HepG2 (cell line): ENCODE measurements around the gene ALG8. TPM values are rescaled to one million over a fixed set of nuclear protein-coding genes. Genes with fewer than 3 reads are reported as not detected.

ENCODE experiments used
- ATAC-seq: fragments of 200-7000 bp; cut with Tn5 transposase; 3 replicates; pipeline ENCODE4 v1.9.1; 2020; ENCODE audit warnings: mild to moderate bottlenecking, moderate library complexity
- BruUV-seq: library from RNA; stranded (reverse); fragments of 400-500 nt; replicated peaks from 2 replicates; lab custom pipeline; 2021; lab: Mats Ljungman, UMichigan
- CTCF ChIA-PET: fragments of 300-600 bp; formaldehyde crosslinking; extraction: SDS; loops from one replicate; lab custom pipeline; 2021; ENCODE audit warnings: low total read pairs, inconsistent platforms, low intra/inter-chr PET ratio; lab: Yijun Ruan, JAX
- POLR2A ChIA-PET: fragments of 350-600 bp; sonication (Branson Sonifier 250); formaldehyde crosslinking; loops from one replicate; lab custom pipeline; 2020; ENCODE audit warnings: antibody characterized with exemption, inconsistent platforms; lab: Yijun Ruan, JAX
- DNase-seq: peaks from one replicate; pipeline ENCODE4 v3.0.0-alpha.2; 2015; ENCODE audit warnings: low spot score
- FAIRE-seq: peaks from 3 replicates; lab custom pipeline; 2011; peaks lifted over from hg19 to GRCh38; lab: Jason Lieb, UNC
- H2AFZ ChIP-seq: one replicate; pipeline ENCODE4 v1.6.1; 2011; ENCODE audit warnings: low read length, inconsistent platforms
- H3K27ac ChIP-seq: fragments of 300-600 bp; 3 replicates; pipeline ENCODE4 v1.8.0; 2011; ENCODE audit warnings: mixed run types, mild to moderate bottlenecking, mixed read lengths, low read length, inconsistent platforms; ENCODE audit not compliant: insufficient read depth; ENCODE audit errors: extremely low read length
- H3K27me3 ChIP-seq, 2 experiments: fragments of 200-600 bp in 1 of 2; 2 replicates in 1 of 2; 3 replicates in 1 of 2; pipeline versions ENCODE4 v1.6.0 to v1.8.0; 2011; ENCODE audit warnings: low read length in 2 of 2, mild to moderate bottlenecking in 2 of 2, moderate library complexity in 2 of 2, inconsistent platforms in 1 of 2; ENCODE audit not compliant: insufficient read depth in 2 of 2, control insufficient read depth in 1 of 2
- H3K36me3 ChIP-seq, 2 experiments: fragments of 200-600 bp in 1 of 2; replicated peaks in 1 of 2; 2 replicates in 1 of 2; 3 replicates in 1 of 2; pipeline versions ENCODE4 v1.5.1 to v1.8.0; 2011; ENCODE audit warnings: low read length in 2 of 2, inconsistent platforms in 1 of 2; ENCODE audit not compliant: insufficient read depth in 2 of 2, control insufficient read depth in 1 of 2
- H3K4me1 ChIP-seq: 2 replicates; pipeline ENCODE4 v1.5.1; 2012; ENCODE audit warnings: low read length, inconsistent platforms; ENCODE audit not compliant: insufficient read depth
- H3K4me2 ChIP-seq: 2 replicates; pipeline ENCODE4 v1.6.0; 2011; ENCODE audit warnings: low read depth, low read length, inconsistent platforms
- H3K4me3 ChIP-seq, 3 experiments: fragments of 200-600 bp in 1 of 3; sonication (generic), shearing (Covaris generic) in 1 of 3; replicated peaks in 1 of 3; 2 replicates each; pipeline ENCODE4 v1.5.1; 2011 to 2016; ENCODE audit warnings: low read length in 3 of 3, inconsistent platforms in 2 of 3, low read depth in 2 of 3, mild to moderate bottlenecking in 2 of 3, control low read depth in 1 of 3, mixed read lengths in 1 of 3; ENCODE audit not compliant: insufficient read depth in 1 of 3
- H3K79me2 ChIP-seq: one replicate; pipeline ENCODE4 v1.6.1; 2011; ENCODE audit warnings: low read length, inconsistent platforms; ENCODE audit not compliant: insufficient read depth
- H3K9ac ChIP-seq: 2 replicates; pipeline ENCODE4 v1.6.0; 2011; ENCODE audit warnings: mild to moderate bottlenecking, low read depth, low read length, inconsistent platforms; ENCODE audit not compliant: insufficient read depth
- H3K9me3 ChIP-seq: 2 replicates; pipeline ENCODE4 v1.5.1; 2012; ENCODE audit warnings: mild to moderate bottlenecking, low read length
- H4K20me1 ChIP-seq: 2 replicates; pipeline ENCODE4 v1.6.0; 2011; ENCODE audit warnings: inconsistent platforms, mild to moderate bottlenecking, low read length, moderate library complexity; ENCODE audit not compliant: insufficient read depth
- BRF2 ChIP-seq: sonication (generic); formaldehyde crosslinking; IDR thresholded peaks from 2 replicates; pipeline ENCODE4 v1.8.1; 2022; ENCODE audit warnings: mild to moderate bottlenecking, missing genetic modification reagents
- HIVEP1 ChIP-seq: sonication (generic); formaldehyde crosslinking; IDR thresholded peaks from 2 replicates; pipeline ENCODE4 v1.4.0; 2020; ENCODE audit warnings: mild to moderate bottlenecking, missing genetic modification reagents
- MED8 ChIP-seq: sonication (generic); formaldehyde crosslinking; IDR thresholded peaks from 2 replicates; pipeline ENCODE4 v1.8.1; 2023; ENCODE audit warnings: mild to moderate bottlenecking, missing genetic modification reagents; ENCODE audit not compliant: insufficient replicate concordance
- NFYC ChIP-seq: IDR thresholded peaks from 2 replicates; pipeline ENCODE4 v1.6.1; 2016; ENCODE audit warnings: missing genetic modification reagents, missing compliant biosample characterization
- NR3C1 ChIP-seq: sonication (generic); formaldehyde crosslinking; IDR thresholded peaks from 2 replicates; pipeline ENCODE4 v1.4.0; 2020; ENCODE audit warnings: missing genetic modification reagents
- SOX13 ChIP-seq, 3 experiments: fragments of 450-650 bp in 1 of 3; sonication (generic) in 1 of 3; formaldehyde crosslinking in 1 of 3; IDR thresholded peaks in 2 of 3; conservative IDR thresholded peaks in 1 of 3; 2 replicates each; pipeline versions ENCODE4 v1.5.0 to v1.6.1; 2016 to 2020; ENCODE audit warnings: antibody characterized with exemption in 1 of 3, mild to moderate bottlenecking in 1 of 3, missing compliant biosample characterization in 1 of 3, missing genetic modification reagents in 1 of 3, moderate library complexity in 1 of 3
- ZBTB14 ChIP-seq: sonication (generic); formaldehyde crosslinking; IDR thresholded peaks from 2 replicates; pipeline ENCODE4 v1.4.0; 2020; ENCODE audit warnings: missing genetic modification reagents
- ZFP91 ChIP-seq: sonication (generic); formaldehyde crosslinking; IDR thresholded peaks from 2 replicates; pipeline ENCODE4 v1.9.0; 2022; ENCODE audit warnings: missing genetic modification reagents, mild to moderate bottlenecking, borderline replicate concordance
- ZNF160 ChIP-seq: sonication (generic); formaldehyde crosslinking; IDR thresholded peaks from 2 replicates; pipeline ENCODE4 v1.8.0; 2022; ENCODE audit warnings: mild to moderate bottlenecking, inconsistent platforms, missing genetic modification reagents
- ZNF232 ChIP-seq: sonication (generic); formaldehyde crosslinking; IDR thresholded peaks from 2 replicates; pipeline ENCODE4 v1.4.0; 2020; ENCODE audit warnings: missing genetic modification reagents, borderline replicate concordance
- ZNF33B ChIP-seq: sonication (generic); formaldehyde crosslinking; IDR thresholded peaks from 2 replicates; pipeline ENCODE4 v1.5.1; 2020; ENCODE audit warnings: mild to moderate bottlenecking, missing genetic modification reagents
- ZNF543 ChIP-seq: sonication (generic); formaldehyde crosslinking; IDR thresholded peaks from 2 replicates; pipeline ENCODE4 v1.4.0; 2020; ENCODE audit warnings: mild to moderate bottlenecking, missing genetic modification reagents
- ZNF800 ChIP-seq: sonication (generic); formaldehyde crosslinking; IDR thresholded peaks from 2 replicates; pipeline ENCODE4 v1.4.0; 2020; ENCODE audit warnings: missing genetic modification reagents
- in situ Hi-C: cut with HindIII; loops from 2 replicates; pipeline ENCODE4 v1.10.0; 2017; ENCODE audit warnings: low pct_unique_long_range_greater_than_20kb; ENCODE audit not compliant: extremely low pct_ligation_motif_present
- intact Hi-C: fragments of 100-400 bp; cut with micrococcal nuclease; formaldehyde crosslinking; loops from one replicate; pipeline ENCODE4 v1.10.0; 2022; ENCODE audit not compliant: unreplicated experiment
- polyA plus RNA-seq, 8 experiments: library from polyadenylated mRNA; depleted of rRNA in 3 of 8; stranded (reverse) in 7 of 8; unstranded in 1 of 8; fragments of >200 nt; fragmentation: Illumina TruSeq in 4 of 8; extraction: Trizol in 4 of 8; gene quantifications; 2 replicates each; pipeline versions ENCODE4 v1.2.1 to v1.2.3, GENCODE V29; 2011 to 2016; ENCODE audit warnings: low read depth in 4 of 8, missing spikeins in 1 of 8, mixed read lengths in 1 of 8; ENCODE audit not compliant: insufficient read depth in 1 of 8
- total RNA-seq, 5 experiments: library from RNA; depleted of rRNA; stranded (reverse); fragments of >200 nt; fragmentation: Illumina TruSeq; extraction: Trizol; gene quantifications; 2 replicates each; pipeline ENCODE4 v1.2.3, GENCODE V29; 2016; ENCODE audit warnings: low read depth in 1 of 5

ALG8 gene
- total and polyA plus RNA-seq, 2 of the 13 experiments (the other 11 are each of a cell fraction or from before 2014, with no cell fraction given): 75.8 to 88.0 TPM

- TF ChIP-seq NR3C1 (no peak), ZNF543 (CRISPR knock-in tag) (peak; percentile 63; the same call in 1 of the 2 replicates), NFYC (CRISPR knock-in tag) (no peak), ZFP91 (CRISPR knock-in tag) (peak; percentile 68), SOX13 (IDR thresholded peaks at IDR 0.05) (peak; percentile 89), SOX13 (CRISPR knock-in tag; conservative IDR thresholded peaks at IDR 0.05 in 1 of 2, IDR thresholded peaks at IDR 0.05 in 1 of 2) (peak in 1 of 2 experiments; percentile 97; a peak in 2 of 4 replicates), BRF2 (CRISPR knock-in tag) (0 out of 2 replicates have a peak, but pooled peaks have one; percentile 59), MED8 (CRISPR knock-in tag) (peak; percentile 66), ZNF160 (no peak)
- TF ChIP-seq, all 625 proteins: peak for 232
Measured at GRCh38 chr11:78156127-78156844, 16.9 kb upstream of the ALG8 start (continued).

- in situ Hi-C loops (no loop called here), intact Hi-C loops (no loop called here)
- Histone ChIP-seq H2AFZ (no peak overlapping the region), H3K9ac (no peak overlapping the region), H3K27me3 (no peaks in the 10 kb centered on the region), H3K4me3 (no peak overlapping the region), H3K36me3 (no peaks in the 10 kb centered on the region; a peak in 1 of 5 replicates), H3K4me1 (peaks cover 46% of the 10 kb centered on the region), H3K27ac (no peak overlapping the region), H3K79me2 (no peaks in the 10 kb centered on the region), H3K4me2 (no peak overlapping the region), H3K9me3 (no peaks in the 10 kb centered on the region), H4K20me1 (no peaks in the 10 kb centered on the region)
- BruUV-seq: no TSS peak
- DNase-seq (no peak), FAIRE-seq (no peak), ATAC-seq (no peak)
- POLR2A ChIA-PET: interaction anchor here (0.7 kb wide), 1 partner anchor 19 kb away, joined by 3 read pairs; no protein-coding TSS in a partner anchor
- CTCF ChIA-PET: no interaction called here
- TF ChIP-seq ZNF800 (CRISPR knock-in tag) (no peak), ZBTB14 (CRISPR knock-in tag) (no peak), ZNF232 (no peak), ZNF33B (CRISPR knock-in tag) (no peak), HIVEP1 (no peak)
Measured at GRCh38 chr11:78151804-78152203, 12.4 kb upstream of the ALG8 start.
